Stimulated activated CD8-positive, alpha-beta memory T cell treated with anti-CD3 and anti-CD28 coated beads, Interleukin-2, amount 100 ng/mL, for 48 hours (primary cell): ENCODE measurements around the gene RREB1.

Experiments
- DNase-seq, 2 donors: peaks; one replicate each; pipeline ENCODE4 v3.0.0-alpha.2; 2020; ENCODE audit warnings: low read depth in 2 of 2

The RREB1 gene

DNA sequence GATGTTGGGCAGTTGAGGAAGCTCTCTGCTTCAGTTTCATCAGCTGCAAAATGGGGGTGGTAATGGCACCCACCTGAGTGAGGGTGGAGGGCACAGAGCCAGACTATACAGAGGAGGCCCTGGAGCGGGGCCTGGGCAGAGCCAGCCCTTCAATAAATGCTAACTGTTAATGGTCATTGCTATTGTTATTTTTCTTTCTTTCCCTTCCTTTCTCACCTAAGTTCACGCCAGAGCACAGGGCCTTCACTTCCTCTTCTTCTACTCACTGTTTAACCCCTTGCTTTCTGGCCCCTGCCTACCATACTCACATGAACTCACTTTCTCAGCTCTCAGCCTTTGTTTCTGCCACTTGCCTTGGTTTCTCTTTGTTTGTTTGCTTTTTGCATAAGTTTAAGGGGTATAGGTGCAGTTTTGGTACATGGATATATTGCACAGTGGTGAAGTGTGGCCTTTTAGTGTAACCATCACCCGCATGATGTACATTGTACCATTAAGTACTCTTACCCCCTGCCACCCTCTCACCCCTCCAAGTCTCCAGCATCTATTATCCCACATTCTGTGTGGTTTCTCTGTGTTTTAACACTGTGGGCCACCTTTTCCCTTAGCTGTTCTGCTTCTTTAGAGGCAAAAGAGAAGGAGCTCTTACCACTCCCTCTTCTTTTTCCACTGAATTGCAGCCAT, 7.5 kb upstream of the RREB1 start:
- no peak for DNase-seq

- DNase-seq: no peak
Observed at GRCh38 chr6:7100753-7101081, 7.0 kb upstream of the RREB1 start.

GRCh38 chr6:7101290-7101689, 6.5 kb upstream of the RREB1 start:
- no peak for DNase-seq

GRCh38 chr6:7104752-7105151, 3.0 kb upstream of the RREB1 start:
- DNase-seq: no peak

- DNase-seq: no peak
Observed at GRCh38 chr6:7106215-7106751, 1.5 kb upstream of the RREB1 start.

DNA sequence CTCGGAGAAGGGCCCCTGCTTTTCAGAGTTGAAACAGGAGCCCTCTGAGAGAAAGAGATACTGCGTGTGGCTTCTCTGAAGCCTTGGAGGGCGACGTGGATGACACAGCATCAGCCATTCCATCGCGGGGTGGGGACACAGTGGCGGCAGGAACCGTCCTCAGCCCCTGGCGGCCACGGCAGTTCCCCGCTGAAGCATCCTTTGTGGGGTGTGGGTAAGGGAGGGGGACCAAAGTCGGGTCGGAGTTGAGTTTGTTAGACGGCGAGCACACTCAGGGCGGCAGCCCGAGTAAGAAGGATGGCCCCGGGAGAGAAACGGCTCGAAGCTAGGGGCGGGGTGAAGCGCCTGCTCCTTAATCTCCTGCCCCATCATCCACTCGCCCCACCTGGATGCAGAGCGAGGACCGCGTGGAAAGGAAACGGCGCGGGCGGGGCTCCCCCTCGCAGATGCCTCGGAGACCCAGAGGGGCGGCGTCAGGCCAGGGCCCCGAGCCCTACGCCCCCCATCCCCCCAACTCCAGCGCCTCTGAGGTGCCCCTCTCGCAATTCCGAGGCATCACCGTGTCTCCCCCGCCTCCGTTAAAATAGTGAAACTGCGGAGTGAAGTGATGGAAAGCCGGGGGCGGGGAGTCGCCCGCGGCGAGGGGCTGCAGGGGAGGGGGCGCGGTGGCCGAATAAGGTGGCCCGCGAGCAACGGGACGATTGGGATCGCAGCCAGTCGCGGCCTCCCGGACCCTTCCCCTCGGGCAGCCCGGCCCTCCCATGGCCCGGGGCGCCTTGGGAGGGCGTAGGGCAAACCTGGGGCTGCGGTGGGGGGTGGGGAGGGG, 796 bp upstream of the RREB1 start:
- DNase-seq: peak in 1 of 2 donors; percentile 62

DNA sequence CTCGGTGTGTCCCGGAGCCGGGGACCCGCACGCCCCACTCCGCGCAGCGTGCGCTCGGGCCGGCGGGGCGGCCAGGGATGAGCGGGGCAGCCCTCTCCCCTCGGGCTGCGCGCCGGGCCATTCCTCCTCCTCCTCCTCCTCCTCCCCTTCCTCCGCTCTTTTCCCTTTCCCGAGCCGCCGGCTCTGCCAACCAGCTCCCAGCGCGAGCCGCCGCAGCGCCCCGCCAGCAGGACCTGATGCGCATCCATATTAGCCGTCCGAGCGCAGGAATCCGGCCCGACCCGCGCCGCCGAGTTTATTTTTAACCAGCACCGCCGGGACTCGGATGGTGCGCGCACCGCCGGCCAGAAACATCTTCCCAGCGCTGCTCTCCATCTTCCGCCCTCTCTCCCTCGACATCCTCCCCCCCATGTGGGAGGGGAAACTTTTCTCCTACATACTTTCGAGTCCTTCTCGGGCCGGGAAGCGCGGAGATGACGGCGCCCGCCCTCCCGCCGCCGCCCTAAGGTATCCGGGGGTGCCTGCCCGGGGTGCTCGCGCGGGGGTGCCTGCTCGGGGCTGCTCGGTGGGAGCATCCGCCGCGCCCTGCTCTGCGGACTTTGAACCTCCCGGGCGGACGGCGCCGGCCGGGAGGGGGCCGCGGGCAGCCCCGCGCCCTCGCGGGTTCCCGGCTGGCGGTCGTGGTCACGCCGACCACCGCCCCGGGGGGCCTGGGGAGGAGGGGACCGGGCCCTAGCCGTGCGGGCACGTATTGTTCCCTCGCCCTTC, 619 bp downstream of the RREB1 start:
- DNase-seq: peak in 1 of 2 donors; percentile 27

- no peak for DNase-seq
Observed at GRCh38 chr6:7108964-7109836, 1.4 kb downstream of the RREB1 start.

DNA sequence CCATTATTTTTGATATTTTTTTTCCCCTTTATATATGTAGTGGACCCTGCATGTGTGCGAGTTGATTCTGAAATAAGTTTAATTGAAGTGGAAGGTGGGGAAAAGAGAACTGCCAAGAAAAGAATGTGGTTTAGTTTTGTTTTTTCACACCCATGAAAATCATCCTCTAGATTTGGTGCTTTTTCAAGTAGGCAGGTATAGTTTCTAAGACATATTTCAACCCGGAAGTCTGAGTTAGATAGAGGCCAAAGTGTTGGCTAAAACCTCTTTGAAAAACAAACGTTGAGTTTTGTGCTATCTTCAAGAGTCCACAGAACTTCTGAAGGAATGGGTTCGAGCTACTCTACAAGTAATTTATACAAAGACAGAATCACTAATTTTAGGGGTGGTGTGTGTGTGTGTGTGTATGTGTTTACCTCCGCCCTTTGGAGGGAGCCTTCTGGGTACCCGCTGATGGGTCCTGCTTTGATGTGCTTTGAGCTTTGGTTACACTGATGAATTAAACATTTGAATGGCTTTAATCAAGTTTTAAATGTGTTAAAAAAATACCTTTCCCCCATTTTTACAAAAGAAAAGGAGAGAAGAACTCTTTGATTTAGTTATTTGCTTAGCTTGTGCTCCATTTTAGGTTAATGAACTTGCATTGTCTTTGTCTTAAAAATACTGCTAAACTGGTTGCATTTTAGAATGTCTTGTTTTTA, 2.5 kb downstream of the RREB1 start:
- no peak for DNase-seq

DNA sequence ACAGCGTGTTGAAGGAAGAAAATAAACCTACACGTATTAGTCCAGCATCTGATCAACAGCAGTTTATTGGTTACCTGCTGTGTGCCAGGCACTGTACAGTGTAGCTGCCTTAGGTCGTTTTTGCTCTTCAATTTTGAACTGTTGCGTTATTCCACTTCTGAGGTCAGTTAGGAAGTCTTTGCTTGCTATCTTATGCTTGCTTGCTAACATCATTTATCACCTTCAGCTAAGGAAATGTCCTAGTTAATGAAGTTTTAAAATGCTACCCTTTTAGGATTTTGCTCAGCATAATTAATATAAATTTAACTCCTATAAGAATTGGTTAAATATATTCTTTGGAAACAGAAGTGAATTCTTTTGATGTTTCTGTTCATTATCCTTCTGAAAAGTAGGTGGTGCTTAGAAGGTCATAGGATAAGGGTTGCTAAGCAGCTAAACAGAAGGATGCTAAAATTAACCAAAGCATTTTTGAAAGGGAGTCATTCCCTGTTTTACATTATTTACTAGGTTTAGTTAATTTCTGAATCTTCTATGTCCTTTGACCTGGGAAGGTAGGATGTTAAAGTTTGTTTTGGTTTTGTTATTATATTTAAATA, 3.4 kb downstream of the RREB1 start:
- DNase-seq: no peak

DNA sequence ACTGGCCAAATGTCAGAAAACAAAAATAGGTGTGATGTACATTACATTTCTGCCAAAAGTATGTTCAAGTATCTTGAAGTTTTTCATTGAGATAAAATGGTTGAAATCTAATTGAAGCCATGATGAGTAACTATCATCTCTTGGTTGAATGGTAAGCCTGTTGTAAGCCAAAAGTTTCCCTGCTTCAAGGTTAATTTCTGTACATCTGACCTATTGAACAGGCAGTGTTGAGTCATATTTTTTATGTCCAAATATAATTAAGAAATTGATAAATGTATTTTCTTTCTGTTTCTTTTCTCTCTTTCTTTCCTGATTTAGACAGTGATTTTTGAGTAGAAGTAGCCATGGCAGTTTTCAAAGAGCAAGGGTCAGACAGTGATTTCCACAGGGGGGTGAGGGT, 4.4 kb downstream of the RREB1 start:
- no peak for DNase-seq

DNA sequence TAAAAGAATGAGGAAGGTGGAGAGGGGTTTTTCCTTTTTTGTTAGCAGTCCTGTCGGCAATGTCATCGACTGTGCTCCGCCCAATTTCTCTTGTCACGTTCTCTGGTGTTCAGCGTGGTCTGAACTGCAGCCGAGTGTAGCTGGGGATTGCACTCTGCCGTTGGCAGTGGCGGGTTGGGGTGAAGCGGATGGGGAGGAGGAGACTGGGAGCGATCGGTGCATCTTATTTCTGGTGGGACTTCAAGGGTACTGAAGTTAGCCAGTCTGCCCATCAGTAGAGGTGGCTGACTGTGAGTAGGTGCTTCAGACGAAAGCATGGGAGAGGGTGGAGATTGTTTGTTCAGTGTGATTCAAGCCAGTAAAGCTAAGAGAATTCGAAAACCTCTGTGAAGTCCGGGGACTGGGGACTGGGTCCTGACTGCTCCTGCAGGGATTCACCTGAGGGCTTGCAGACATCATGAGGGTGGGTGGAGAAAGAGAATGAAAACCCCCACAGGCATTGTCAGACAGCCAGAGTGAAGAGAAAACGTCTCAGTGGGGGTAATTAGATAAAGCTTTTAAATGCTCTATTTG, 5.1 kb downstream of the RREB1 start:
- DNase-seq: peak in 1 of 2 donors; percentile 17

GRCh38 chr6:7114744-7115458, 7.1 kb downstream of the RREB1 start:
- DNase-seq: no peak

GRCh38 chr6:7115543-7116231, 7.9 kb downstream of the RREB1 start:
- no peak for DNase-seq

- no peak for DNase-seq
Observed at GRCh38 chr6:7119272-7119801, 11.6 kb downstream of the RREB1 start.

DNA sequence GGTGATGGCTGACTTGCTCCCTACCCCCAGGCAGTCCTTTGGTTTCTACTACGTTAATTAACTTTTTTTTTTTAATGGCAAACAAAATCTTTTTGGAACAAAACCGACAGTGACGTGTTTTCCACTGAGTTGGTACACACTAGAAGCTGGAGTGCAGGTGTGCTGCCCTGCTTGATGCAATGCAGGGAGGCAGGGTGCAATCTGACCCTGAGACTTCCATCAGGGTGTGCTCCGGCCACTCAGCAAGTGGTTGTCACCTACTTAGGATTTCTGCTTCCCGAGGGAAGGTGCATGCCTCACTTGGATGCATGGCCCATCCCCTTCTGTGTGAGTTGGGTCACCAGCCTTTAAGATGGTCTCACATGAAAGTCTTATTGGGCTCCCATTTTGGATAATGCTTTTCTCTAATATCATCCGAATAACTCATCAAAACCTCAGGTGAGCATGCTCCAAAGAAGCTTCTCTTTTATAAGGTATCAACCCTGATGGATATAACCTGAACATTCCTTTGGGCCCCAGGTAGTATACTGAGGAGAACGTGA, 14.0 kb downstream of the RREB1 start:
- no peak for DNase-seq

- no peak for DNase-seq
Observed at GRCh38 chr6:7122684-7123083, 14.9 kb downstream of the RREB1 start.

- no peak for DNase-seq
Observed at GRCh38 chr6:7124114-7124513, 16.4 kb downstream of the RREB1 start.
